ENCODE results near the gene LCE2B.
"Not testable (repeated sequence)": the region's sequence is repeated elsewhere in the genome, so short reads cannot be mapped to it uniquely, and the experiment has no call there.

The LCE2B gene, protein sequence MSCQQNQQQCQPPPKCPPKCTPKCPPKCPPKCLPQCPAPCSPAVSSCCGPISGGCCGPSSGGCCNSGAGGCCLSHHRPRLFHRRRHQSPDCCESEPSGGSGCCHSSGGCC
- total RNA-seq, result 0 reads per million in 2 experiments

DNA sequence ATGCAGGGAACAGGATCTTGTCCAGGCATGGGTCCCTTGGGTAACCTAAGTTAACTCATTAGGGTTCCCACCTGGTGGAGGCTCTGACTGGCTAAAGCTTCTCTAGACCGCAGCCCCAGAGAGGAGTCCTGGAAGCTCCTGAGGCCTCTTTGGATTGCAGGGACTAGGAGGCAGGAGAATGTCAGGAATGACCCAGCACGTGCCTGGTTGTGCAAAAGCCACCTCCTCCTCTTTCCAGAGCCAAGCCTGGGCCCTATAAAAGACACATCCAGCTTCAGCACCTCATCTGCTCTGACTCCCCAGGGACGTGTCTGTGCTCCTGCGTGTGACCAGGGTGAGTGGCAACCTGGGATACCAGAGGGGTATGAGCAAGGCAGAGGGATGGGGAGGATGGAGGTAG, at the start of gene LCE2B:
TSS of gene LCE2B (plus strand) at position 301 of the 400 bp plus-strand sequence. CDS start 721 bp downstream, outside the sequence.
- not testable (repeated sequence) for DNase-seq (ENCODE audit: low read depth)

DNA sequence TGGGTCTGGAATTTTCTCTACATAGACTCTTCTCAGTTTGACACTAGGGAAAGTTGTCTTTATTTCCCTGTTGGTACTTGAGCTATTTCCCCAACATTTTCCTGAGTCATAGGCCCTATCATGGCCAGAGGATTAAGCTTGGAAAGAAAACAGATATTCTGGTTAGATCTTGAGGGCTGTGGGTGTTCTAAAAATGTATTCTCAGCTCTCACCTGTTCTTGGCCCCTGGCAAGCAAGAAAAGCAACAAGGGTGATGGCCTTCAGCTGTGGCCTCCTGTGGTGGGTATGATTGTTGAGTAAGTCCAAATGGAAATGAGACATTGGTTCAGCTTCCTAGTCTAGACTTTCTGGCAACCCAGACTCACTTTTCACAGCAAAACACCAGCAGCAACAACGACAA, 45.6 kb upstream of the LCE2B start:
- no peak for DNase-seq (ENCODE audit: low read depth)

DNA sequence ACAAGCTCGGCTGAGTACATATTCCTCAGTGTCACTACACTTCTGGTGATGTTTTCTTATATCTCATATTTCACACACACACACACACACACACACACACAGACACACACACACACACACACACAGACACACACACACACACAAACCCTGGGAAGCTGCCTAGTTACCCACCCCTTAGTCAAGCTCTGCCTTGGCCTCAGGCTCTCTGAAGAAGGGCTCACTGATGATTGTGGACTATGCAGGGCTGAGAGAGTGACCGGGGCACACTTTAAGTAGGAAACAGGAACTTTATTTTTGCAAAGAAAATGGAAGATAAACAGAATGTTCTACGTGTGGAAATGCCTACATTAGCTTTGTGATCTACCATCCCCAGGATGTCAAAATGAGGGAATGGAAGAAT, 42.0 kb upstream of the LCE2B start:
- no peak for DNase-seq (ENCODE audit: low read depth)

DNA sequence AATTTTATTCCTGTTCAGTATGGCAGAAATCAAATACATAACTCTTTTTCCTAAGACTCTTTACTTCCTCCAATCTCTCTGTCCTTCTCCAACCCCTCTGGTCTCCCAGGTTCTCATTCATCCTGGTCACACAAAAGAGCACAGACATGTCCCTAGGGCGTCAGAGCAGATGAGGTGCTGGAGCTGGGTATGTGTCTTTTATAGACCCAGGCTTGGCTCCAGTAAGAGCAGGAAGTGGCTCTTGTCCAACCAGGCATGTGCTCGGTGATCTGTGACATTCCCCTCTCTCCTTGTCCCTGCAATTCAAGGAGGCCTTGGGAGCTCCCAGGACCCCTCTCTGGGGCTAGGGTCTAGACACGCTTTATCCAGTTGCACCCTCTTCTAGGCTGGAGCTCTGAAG, 40.8 kb upstream of the LCE2B start:
- no peak for DNase-seq (ENCODE audit: low read depth)

DNA sequence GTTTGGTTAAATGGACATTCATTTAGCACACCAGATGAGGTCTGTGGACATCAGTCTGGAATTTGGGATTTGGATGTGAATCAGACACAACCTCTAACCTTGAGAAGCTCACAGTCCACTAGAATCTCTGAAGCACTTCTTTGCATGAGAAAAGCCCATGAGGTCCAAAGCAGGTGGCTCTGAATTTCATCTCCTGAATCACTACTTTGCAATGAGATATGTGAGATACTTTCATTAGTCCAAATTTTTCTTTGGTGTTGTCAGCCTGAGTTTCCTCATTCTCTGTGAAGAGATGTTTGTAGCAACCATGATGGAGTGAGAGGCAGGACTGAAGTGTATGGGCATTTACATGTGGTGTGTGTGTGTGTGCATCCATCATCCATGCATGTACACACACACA, 39.3 kb upstream of the LCE2B start:
- no peak for DNase-seq (ENCODE audit: low read depth)

DNA sequence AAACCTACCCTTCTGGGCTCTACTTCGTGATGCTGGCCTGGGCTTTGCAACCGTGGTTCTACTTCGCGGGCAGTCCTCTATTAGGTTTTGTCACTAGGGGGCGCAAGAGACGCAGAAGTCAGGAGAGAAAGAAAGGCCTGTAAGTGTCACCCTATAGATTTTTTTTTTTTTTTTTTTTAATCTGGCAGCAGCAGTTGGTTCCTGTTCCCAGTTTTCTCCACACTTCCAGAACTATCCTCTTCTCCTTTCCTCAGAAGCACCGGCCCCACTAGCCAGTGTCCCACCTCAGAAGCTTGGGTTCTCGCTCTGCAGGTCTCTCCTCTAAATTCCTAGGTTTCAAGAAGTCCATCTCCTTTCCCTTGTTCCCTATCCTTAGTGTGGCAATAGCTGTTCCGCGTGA, 31.8 kb upstream of the LCE2B start:
- peak; percentile 14 for DNase-seq (ENCODE audit: low read depth)

DNA sequence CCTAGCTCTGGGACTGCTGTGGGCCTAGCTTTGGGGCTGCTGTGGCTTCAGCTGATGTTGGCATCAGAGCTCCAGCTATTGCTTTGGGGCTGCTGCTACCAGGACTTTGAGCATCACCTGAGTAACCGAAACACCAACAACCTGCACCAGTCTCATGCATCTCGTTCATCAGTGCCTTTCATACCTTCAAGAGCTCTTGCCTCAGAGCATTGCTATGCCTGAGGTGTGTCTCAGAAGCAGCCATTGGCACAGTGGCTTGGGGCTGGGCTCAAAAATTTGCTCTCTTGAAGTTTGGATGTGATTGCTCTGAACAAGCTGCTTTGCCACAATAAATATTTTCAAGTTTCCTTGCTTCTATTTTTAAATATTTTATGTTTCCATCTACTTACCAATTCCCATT, 29.5 kb upstream of the LCE2B start:
- DNase-seq (ENCODE audit: low read depth), result no peak

DNA sequence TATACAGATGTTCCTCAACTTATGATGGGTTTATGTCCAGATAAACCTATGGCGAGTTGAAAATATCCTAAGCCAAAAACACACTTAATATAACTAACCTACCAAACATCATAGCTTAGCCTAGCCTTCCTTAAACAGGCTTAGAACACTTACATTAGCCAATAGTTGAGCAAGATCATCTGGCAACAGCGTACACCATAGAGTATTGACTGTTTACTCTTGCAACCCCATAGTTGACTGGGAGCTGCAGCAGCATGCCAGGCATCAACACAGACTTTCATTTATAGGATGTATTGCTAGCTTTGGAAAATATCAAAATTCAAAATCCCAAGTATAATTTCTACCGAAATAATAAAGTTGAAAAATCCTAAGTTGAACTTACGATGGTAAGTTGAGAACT, 28.2 kb upstream of the LCE2B start:
- DNase-seq (ENCODE audit: low read depth), result no peak

DNA sequence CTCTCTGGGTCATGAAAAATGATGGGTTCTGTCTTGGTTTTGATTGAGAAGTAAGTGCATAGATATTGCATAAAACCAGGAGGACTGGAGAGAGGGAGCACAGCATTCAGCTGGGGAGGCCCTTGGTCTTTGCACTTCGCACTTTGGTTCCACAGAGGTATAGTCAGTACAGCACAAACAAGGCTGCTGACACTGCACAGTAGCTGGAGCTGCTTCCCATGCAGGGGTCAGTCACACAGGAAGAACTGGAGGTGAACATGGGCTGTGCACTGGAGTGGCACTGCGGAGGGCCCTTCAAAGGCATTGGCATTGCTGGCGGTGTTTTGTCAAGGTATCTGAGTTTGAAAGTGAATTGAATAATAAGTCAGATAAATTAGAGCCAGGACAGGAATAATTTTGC, 27.3 kb upstream of the LCE2B start:
- DNase-seq (ENCODE audit: low read depth), result no peak

DNA sequence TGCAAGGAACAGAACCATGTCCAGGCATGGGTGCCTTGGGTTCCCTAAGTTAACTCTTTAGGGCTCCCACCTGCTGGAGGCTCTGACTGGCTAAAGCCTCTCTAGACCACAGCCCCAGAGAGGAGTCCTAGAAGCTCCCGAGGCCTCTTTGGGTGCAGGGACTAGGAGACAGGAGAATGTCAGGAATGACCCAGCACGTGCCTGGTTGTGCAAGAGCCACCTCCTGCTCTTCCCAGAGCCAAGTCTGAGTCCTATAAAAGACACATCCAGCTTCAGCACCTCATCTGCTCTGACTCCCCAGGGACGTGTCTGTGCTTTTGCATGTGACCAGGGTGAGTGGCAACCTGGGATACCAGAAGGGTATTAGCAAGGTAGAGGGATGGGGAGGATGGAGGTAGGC, 22.8 kb upstream of the LCE2B start, which contains the start of gene LCE2D:
TSS of gene LCE2D (plus strand) at position 283 of the 400 bp plus-strand sequence. CDS start 726 bp downstream, outside the sequence.
- DNase-seq (ENCODE audit: low read depth), result no peak

DNA sequence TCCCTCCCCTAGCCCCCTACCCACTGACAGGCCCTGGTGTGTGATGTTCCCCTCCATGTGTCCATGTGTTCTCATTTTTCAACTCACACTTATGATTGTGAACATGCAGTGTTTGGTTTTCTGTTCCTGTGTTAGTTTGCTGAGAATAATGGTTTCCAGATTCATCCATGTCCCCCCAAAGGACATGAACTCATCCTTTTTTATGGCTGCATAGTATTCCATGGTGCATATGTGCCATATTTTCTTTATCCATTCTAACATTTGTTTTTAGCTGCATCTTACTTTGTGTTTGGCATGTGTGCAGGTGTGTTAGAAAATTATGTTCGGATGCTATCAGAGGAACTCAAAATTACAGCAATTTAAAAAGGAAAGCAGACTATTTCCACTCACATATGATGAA, 19.8 kb upstream of the LCE2B start:
- not testable (repeated sequence) for DNase-seq (ENCODE audit: low read depth)

DNA sequence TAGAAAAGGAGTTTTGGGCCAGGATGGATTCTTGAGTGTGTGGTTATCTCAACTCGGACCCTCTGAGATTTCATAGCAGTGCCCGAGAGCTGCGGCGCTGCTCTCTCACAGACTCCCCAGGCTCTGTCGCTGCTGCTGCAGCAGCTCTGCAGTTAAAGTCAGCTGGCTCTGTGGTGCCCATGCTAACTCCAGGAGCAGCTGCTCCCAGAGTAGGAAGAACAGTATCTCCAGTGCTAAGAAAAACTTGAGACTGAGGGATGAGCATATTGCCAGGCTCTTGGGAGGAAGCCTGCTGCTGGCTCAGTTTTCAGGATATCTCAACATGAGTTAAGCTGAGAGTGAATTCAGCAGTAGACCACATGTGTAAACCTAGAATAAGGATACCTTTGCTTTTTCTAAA, 18.3 kb upstream of the LCE2B start:
- DNase-seq (ENCODE audit: low read depth), result no peak

DNA sequence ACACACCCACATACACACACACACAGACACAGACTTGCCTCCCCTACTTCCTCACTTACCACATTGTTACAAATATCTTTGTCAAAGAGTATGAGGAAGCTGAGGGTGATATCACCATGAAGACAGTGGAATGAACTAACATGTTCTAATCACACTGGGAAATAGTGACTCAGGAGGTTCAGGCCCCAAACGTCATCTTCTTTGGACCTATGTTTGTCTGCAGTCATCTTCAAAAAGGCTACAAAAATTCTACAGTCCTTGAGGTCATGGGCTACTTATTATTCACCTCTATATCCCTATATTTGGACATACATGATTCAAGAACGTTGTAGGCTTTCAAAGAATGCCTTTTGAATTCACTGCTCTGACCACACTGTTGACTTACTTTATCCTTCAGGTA, 12.9 kb upstream of the LCE2B start:
- DNase-seq (ENCODE audit: low read depth), result no peak

DNA sequence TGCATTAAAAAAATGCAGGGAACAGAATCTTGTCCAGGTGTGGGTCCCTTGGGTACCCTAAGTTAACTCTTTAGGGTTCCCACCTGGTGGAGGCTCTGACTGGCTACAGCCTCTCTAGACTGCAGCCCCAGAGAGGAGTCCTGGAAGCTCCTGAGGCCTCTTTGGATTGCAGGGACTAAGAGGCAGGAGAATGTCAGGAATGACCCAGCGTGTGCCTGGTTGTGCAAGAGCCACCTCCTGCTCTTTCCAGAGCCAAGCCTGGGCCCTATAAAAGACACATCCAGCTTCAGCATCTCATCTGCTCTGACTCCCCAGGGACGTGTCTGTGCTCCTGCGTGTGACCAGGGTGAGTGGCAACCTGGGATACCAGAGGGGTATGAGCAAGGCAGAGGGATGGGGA, 10.9 kb upstream of the LCE2B start, which contains the start of gene LCE2C:
TSS of gene LCE2C (plus strand) at position 297 of the 400 bp plus-strand sequence. CDS start 737 bp downstream, outside the sequence.
- DNase-seq (ENCODE audit: low read depth), result not testable (repeated sequence)

DNA sequence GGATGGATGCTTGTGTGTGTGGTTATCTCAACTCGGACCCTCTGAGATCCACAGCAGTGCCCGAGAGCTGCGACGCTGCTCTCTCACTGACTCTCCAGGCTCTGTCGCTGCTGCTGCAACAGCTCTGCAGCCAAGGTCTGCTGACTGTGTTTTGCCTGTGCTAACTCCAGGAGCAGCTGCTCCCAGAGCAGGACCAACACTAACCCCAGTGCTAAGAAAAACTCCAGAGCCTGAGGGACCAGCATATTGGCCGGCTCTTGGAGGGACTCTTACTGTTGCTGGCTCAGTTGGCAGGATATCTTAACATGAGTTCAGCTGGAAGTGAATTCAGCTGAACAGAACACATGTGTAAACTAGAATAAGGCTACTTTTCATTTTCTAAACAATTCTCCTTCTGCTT, 6.5 kb upstream of the LCE2B start:
- DNase-seq (ENCODE audit: low read depth), result no peak

DNA sequence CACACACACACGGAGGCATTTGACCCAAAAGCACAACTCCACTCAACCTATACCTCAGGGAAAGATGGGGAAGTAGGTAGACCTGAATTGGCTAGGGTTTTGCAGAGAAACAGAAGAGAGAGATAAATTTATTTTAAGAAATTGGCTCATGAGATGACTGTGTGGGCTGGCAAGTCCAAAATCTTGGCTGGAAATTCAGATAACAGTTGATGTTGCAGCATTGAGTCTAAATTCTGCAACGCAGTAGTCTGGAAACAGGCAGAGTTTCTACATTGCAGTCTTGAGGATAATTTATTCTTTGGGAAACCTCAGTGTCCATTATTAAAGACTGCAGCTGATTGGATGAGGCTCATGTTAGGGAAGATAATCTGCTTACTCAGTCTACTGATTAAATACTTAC, 4.3 kb upstream of the LCE2B start:
- no peak for DNase-seq (ENCODE audit: low read depth)

DNA sequence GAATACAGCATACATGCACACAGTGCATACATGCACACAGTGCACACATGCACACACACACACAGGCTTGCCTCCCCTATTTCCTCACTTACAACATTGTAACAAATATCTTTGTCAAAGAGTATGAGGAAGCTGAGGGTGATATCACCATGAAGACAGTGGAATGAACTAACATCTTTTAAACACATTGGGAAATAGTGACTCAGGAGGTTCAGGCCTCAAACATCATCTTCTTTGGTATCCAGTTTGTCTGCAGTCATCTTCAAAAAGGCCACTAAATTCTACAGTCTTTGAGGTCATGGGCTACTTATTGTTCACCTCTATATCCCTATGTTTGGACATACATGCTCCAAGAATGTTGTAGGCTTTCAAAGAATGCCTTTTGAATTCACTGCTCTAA, 2.1 kb upstream of the LCE2B start:
- no peak for DNase-seq (ENCODE audit: low read depth)

DNA sequence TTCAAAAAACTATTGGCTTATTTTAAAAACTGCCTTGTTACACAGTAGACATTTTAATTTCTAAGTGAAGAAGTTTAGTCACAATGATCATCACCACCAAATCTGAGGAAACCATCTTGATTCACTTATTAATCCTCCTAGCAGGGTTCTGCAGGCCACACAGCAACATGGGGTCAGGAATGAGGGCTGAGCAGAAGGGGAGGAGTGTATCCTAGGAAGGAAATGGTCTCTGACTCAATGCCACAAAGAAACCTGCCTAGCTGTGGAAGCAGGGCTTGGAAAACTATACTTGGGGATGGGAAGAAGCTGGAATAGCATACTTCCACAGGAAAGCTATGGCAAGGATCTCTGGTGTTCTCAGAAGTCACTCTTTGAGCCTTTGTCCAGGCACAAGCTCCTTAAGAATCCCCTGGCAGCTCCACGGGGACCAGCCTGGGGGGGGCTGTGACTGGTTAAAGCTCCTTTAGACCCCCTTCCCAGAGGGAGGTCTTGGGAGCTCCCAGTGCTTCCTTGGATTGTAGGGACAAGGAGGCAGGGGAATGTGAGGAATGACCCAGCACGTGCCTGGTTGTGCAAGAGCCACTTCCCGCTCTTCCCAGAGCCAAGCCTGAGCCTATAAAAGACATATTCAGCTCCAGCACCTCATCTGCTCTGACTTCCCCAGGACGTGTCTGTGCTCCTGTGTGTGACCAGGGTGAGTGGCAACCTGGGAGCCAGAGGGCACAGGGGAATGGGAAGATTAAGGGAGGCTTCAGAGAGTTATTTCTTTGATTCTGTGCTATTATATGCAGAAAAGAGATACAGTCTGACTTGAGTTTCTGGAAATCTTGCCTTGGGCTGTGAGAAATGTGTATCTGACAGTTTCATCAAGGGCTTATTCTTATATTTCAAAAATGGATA, 12.0 kb downstream of the LCE2B start, which contains the start of gene LCE2A:
TSS of gene LCE2A (plus strand) at position 645 of the 900 bp plus-strand sequence. CDS start 557 bp downstream, outside the sequence.
- DNase-seq (ENCODE audit: low read depth), result no peak

DNA sequence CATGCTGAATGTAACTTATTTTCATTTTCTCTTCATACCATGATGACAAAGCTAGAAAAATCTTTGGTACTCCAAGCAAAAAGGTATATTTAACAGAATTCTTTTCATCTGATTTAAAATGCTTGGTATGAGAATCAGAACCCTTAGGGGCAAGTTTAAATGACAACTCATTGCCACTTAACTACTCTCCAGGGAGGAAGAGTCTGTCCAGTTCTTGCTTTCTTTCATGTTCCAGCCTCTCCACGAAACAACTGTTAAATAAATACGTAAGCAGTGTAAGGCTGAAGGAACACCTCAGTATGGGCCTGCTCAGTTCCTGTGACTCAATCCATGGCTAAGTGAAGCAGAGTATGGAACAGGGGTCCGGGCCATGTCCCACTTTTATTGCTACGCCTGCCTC, 13.8 kb downstream of the LCE2B start:
- DNase-seq (ENCODE audit: low read depth), result no peak

DNA sequence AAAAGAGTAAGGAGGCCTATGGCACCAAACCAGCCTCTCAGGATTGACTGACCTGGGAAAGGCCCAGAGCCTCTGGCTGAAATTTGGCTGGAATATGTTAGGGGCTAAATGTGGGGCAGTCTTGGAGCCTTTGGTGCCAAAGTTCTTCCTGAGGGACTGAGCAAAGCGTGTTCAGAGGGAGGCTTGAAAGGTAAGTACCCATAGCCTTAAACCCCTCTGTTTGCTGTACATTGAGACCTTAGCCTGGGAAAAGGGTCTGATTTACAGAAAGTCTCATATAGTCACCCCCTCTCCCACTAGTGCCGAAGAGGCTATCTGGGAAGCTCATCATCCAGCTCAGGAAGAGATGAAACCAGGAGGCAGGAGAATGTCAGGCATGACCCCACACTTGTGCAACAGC, 21.9 kb downstream of the LCE2B start, which contains the start of gene LCE4A:
TSS of gene LCE4A (plus strand) at position 301 of the 400 bp plus-strand sequence. CDS start 916 bp downstream, outside the sequence.
- no peak for DNase-seq (ENCODE audit: low read depth)

DNA sequence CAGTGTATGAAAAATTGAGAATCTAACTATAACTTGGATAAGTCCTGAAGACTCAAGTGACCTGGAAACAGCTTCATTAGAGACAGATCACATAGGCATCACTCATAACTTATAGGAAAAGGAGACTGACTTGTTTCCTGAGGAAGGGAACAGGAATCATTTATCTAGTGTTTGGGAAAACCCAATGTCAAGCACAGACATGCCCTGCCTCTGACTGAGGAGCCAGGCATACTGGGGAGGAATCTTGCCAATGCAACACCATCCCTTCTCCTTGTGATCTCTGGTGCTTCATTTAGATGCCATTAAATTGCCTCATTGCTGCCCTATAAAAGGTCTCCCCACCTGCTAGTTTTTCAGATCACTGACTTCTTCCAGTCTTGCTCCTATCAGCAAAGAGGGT, 32.3 kb downstream of the LCE2B start:
- no peak for DNase-seq (ENCODE audit: low read depth)

DNA sequence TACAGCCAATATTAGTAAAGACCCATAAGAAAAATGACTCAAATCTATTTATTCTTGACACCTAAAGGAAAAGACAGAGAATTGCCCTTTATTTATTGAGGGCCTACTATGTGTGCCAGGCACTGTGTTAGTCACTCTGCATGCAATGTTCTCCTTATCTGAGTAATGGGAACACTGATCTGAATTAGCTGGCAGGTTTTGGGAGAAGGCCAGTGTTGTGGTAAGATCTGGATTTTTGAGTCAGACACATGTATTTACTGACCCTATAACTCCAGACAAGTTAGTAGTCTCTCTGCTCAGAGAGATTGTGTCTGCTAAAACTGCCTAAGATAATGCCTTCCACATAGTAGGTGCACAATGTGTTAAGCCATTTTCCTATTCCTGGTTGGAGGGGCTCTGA, 39.3 kb downstream of the LCE2B start:
- no peak for DNase-seq (ENCODE audit: low read depth)

DNA sequence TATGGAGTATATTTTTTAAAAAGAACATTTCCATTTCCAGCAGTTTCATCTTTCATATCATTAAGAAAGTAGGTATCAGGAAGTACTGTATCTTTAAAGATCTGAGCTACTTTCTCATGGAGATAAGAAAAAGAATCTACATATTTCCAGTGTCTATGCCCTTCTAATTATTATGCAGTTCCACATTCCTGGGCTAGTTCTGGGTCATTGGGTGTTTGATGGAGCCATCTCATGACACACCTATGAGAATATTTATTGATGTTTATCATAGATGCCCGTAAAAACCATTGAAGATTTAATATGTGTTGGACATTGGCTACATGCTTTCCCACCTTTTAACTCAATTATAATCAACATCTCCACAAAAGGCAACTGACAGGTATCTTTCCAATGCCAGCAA, 43.1 kb downstream of the LCE2B start:
- no peak for DNase-seq (ENCODE audit: low read depth)

Data from T follicular helper cell (primary cell).